ENCODE results near the gene SLC6A16. TPM values are rescaled to one million over a fixed set of nuclear protein-coding genes. Genes with fewer than 3 reads are reported as not detected.

The SLC6A16 gene
- total RNA-seq = under 0.01 TPM in 1 of 2 replicates, not detected in the other

GRCh38 chr19:49324801-49325576 lies at the start of gene SLC6A16:
SLC6A16 (minus strand) TSS chr19:49325191; CDS start chr19:49311347, 13,844 bp downstream.

GRCh38 chr19:49363268-49364082 lies 38.5 kb upstream of the SLC6A16 start, which contains the start of gene DKKL1:
DKKL1 (plus strand) TSS chr19:49363877; CDS start chr19:49363999, 122 bp downstream.

GRCh38 chr19:49362048-49362928 lies 37.3 kb upstream of the SLC6A16 start, which contains the start of gene TEAD2:
TEAD2 (minus strand) TSS chr19:49362416; CDS start chr19:49360075, 2,341 bp downstream.

GRCh38 chr19:49335071-49335783 lies 10.2 kb upstream of the SLC6A16 start, which contains the start of gene CD37:
CD37 (plus strand) TSS chr19:49335406; CDS start chr19:49335541, 135 bp downstream.

Other genes with a start within 250 kb of the SLC6A16 start
- 79.5 and 91.6 TPM in 2 replicates for gene SNRNP70, start 239.7 kb downstream of the SLC6A16 start, total RNA-seq
- 2.6 and 10.1 TPM in 2 replicates for gene LIN7B, start 210.8 kb downstream of the SLC6A16 start, total RNA-seq
- gene C19orf73, start 206.0 kb downstream of the SLC6A16 start, total RNA-seq = 0.48 and 2.8 TPM in 2 replicates
- 0.85 and 2.9 TPM in 2 replicates for gene PPFIA3, start 205.6 kb downstream of the SLC6A16 start, total RNA-seq
- not detected in 2 replicates for gene HRC, start 169.8 kb downstream of the SLC6A16 start, total RNA-seq
- 17.7 and 21.2 TPM in 2 replicates for gene TRPM4, start 167.4 kb downstream of the SLC6A16 start, total RNA-seq
- gene CD37, start 10.2 kb upstream of the SLC6A16 start, total RNA-seq = 0.21 TPM in 1 of 2 replicates, not detected in the other
- 13.6 and 35.2 TPM in 2 replicates for gene TEAD2, start 37.2 kb upstream of the SLC6A16 start, total RNA-seq
- gene DKKL1, start 38.7 kb upstream of the SLC6A16 start, total RNA-seq = under 0.01 TPM in 1 of 2 replicates, not detected in the other
- not detected in 2 replicates for gene KASH5, start 63.1 kb upstream of the SLC6A16 start, total RNA-seq
- not detected in 2 replicates for gene PTH2, start 98.2 kb upstream of the SLC6A16 start, total RNA-seq
- not detected in 2 replicates for gene GFY, start 100.2 kb upstream of the SLC6A16 start, total RNA-seq
- not detected in 2 replicates for gene SLC17A7, start 116.3 kb upstream of the SLC6A16 start, total RNA-seq
- 98.9 and 148 TPM in 2 replicates for gene PIH1D1, start 126.6 kb upstream of the SLC6A16 start, total RNA-seq
- 23.7 and 48.0 TPM in 2 replicates for gene ALDH16A1, start 128.0 kb upstream of the SLC6A16 start, total RNA-seq
- gene FLT3LG, start 149.0 kb upstream of the SLC6A16 start, total RNA-seq = not detected in 2 replicates
- 6,353 and 8,609 TPM in 2 replicates for gene RPL13A, start 162.4 kb upstream of the SLC6A16 start, total RNA-seq
- gene RPS11, start 171.2 kb upstream of the SLC6A16 start, total RNA-seq = 5,302 and 8,401 TPM in 2 replicates
- 25.8 and 32.6 TPM in 2 replicates for gene FCGRT, start 187.5 kb upstream of the SLC6A16 start, total RNA-seq
- 1.7 and 1.9 TPM in 2 replicates for gene RCN3, start 202.8 kb upstream of the SLC6A16 start, total RNA-seq